Natural killer cell (primary cell): ENCODE data around the gene HTR4. TPM values are rescaled to one million over a fixed set of nuclear protein-coding genes. Genes with fewer than 3 reads are reported as not detected.

Source experiments
- ATAC-seq, 3 donors: fragments of 150-1000 bp in 2 of 3; fragments of 200-7000 bp in 1 of 3; cut with Tn5 transposase; 1 replicate in 1 of 3; 2 replicates in 2 of 3; pipeline ENCODE4 v1.10.0; 2021; ENCODE audit warnings: mild to moderate bottlenecking in 2 of 3, moderate library complexity in 2 of 3
- DNase-seq, 2 donors: peaks; one replicate each; pipeline versions ENCODE4 v3.0.0 to v3.0.0-alpha.2; 2013 to 2021; ENCODE audit warnings: mixed read lengths in 1 of 2
- H3K27ac ChIP-seq: one replicate; pipeline ENCODE4 v1.5.1; 2013; ENCODE audit warnings: mild to moderate bottlenecking, low read length
- H3K27me3 ChIP-seq: one replicate; pipeline ENCODE4 v1.6.1; 2013; ENCODE audit warnings: low read length; ENCODE audit not compliant: control insufficient read depth, insufficient read depth
- H3K36me3 ChIP-seq: one replicate; pipeline ENCODE4 v1.6.1; 2013; ENCODE audit warnings: low read length; ENCODE audit not compliant: control insufficient read depth, insufficient read depth
- H3K4me1 ChIP-seq: one replicate; pipeline ENCODE4 v1.6.1; 2013; ENCODE audit warnings: low read length; ENCODE audit not compliant: control insufficient read depth, insufficient read depth
- H3K4me3 ChIP-seq: one replicate; pipeline ENCODE4 v1.5.1; 2013; ENCODE audit warnings: low read length
- H3K9me3 ChIP-seq: one replicate; pipeline ENCODE4 v1.6.1; 2013; ENCODE audit warnings: low read length; ENCODE audit not compliant: control insufficient read depth, insufficient read depth
- H3K27ac Mint-ChIP-seq, 2 donors: one replicate each; pipeline ENCODE4 v1.8.0; 2022; ENCODE audit warnings: mild to moderate bottlenecking in 2 of 2, mixed read lengths in 2 of 2, moderate library complexity in 1 of 2
- H3K27me3 Mint-ChIP-seq, 2 donors: one replicate each; pipeline ENCODE4 v1.8.0; 2022; ENCODE audit warnings: low read depth in 2 of 2, mixed read lengths in 2 of 2
- H3K36me3 Mint-ChIP-seq: one replicate; pipeline ENCODE4 v1.8.0; 2022; ENCODE audit warnings: mixed read lengths
- H3K4me1 Mint-ChIP-seq, 2 donors: one replicate each; pipeline ENCODE4 v1.8.0; 2022; ENCODE audit warnings: mixed read lengths in 2 of 2
- H3K4me3 Mint-ChIP-seq: one replicate; pipeline ENCODE4 v1.8.0; 2022; ENCODE audit warnings: mild to moderate bottlenecking, moderate library complexity, mixed read lengths
- H3K9me3 Mint-ChIP-seq, 2 donors: one replicate each; pipeline ENCODE4 v1.8.0; 2022; ENCODE audit warnings: mixed read lengths in 2 of 2
- WGBS: methylation state at CpG from one replicate; pipeline ENCODE4 v1.1.7; 2013; ENCODE audit warnings: missing lambda C conversion rate; ENCODE audit not compliant: insufficient coverage; 5-methylcytosine and 5-hydroxymethylcytosine counted together
- intact Hi-C: fragments of 100-400 bp; cut with micrococcal nuclease; formaldehyde crosslinking; loops from one replicate; pipeline ENCODE4 v1.14.2; 2022
- total RNA-seq, 4 donors: library from RNA; stranded (reverse); fragments of 120-200 nt in 1 of 4; gene quantifications; one replicate each; pipeline versions ENCODE4 v1.2.3 to v1.2.4, GENCODE V29; 2013 to 2022
- TF ChIP-seq, protein P1 (sequence below): fragments of 200-600 bp; IDR thresholded peaks from one replicate; pipeline ENCODE4 v1.8.0; 2022; ENCODE audit warnings: antibody characterized with exemption

The HTR4 gene
- total RNA-seq, 3 donors from 2014 or later (not counting 1 experiment from before 2014, with no cell fraction given): not detected

DNA sequence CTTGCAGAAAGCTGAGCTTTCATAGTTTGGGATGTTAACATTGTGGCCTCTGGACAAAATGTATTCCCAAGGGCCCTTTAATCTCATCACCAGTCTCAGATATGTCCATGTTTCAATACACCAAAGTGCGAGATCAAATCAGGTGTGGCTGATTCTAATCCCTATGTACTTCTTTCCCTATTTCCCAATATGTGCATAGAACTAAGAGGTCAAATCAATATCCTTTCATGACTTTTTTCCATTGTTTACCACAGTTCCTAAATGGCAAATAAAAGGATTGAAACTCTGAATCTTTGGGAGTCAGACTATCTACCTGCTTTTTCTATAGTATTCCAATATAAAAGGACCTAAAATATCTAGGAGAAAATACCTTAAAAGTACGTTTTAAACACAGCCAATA is 165.6 kb downstream of the HTR4 start:
- no peaks in the 10 kb centered on the region for H3K9me3 Mint-ChIP-seq
- no peaks in the 10 kb centered on the region for H3K4me1 Mint-ChIP-seq
- WGBS: 89% methylated on average over 1 of the region's 2 CpGs
- no peaks in the 10 kb centered on the region for H3K36me3 ChIP-seq
- TF ChIP-seq, protein P1, sequence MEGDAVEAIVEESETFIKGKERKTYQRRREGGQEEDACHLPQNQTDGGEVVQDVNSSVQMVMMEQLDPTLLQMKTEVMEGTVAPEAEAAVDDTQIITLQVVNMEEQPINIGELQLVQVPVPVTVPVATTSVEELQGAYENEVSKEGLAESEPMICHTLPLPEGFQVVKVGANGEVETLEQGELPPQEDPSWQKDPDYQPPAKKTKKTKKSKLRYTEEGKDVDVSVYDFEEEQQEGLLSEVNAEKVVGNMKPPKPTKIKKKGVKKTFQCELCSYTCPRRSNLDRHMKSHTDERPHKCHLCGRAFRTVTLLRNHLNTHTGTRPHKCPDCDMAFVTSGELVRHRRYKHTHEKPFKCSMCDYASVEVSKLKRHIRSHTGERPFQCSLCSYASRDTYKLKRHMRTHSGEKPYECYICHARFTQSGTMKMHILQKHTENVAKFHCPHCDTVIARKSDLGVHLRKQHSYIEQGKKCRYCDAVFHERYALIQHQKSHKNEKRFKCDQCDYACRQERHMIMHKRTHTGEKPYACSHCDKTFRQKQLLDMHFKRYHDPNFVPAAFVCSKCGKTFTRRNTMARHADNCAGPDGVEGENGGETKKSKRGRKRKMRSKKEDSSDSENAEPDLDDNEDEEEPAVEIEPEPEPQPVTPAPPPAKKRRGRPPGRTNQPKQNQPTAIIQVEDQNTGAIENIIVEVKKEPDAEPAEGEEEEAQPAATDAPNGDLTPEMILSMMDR: no peak
- H3K27me3 ChIP-seq: no peaks in the 10 kb centered on the region
- H3K27ac ChIP-seq: no peak overlapping the region
- no peak overlapping the region for H3K4me3 ChIP-seq
- H3K36me3 Mint-ChIP-seq: no peaks in the 10 kb centered on the region
- no peak for DNase-seq
- intact Hi-C loops: no loop called here
- H3K27me3 Mint-ChIP-seq: peaks cover 31 to 64% of the 10 kb centered on the region in 2 donors
- no peak overlapping the region for H3K27ac Mint-ChIP-seq
- no peak overlapping the region for H3K4me3 Mint-ChIP-seq
- ATAC-seq: no peak
- H3K4me1 ChIP-seq: no peaks in the 10 kb centered on the region
- no peaks in the 10 kb centered on the region for H3K9me3 ChIP-seq

DNA sequence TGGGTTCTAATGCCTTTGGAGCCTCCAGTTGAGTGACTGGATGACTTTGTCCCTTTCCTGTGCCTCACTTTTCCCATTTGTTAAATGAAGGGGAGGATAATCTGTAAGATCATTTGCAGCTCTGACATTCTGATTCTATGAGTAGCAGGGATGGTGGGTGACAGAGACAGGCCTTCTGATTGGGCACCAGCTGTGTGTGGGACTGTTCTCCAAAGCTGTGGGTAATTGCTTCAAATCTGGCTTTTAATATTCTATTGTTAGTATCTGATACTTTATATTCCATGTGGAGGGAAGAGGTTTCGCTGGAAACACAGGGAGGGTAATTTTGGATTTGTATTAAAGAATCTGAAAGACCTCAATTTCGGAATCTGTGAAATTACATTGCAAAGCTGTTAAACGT is 167.9 kb downstream of the HTR4 start:
- Histone ChIP-seq H3K4me1 (peaks cover 6% of the 10 kb centered on the region), H3K36me3 (no peaks in the 10 kb centered on the region), H3K27me3 (no peaks in the 10 kb centered on the region), H3K9me3 (no peaks in the 10 kb centered on the region), H3K27ac (no peak overlapping the region), H3K4me3 (no peak overlapping the region)
- WGBS: 70% methylated on average over 3 of the region's 3 CpGs
- no peaks in the 10 kb centered on the region for H3K36me3 Mint-ChIP-seq
- no peaks in the 10 kb centered on the region for H3K9me3 Mint-ChIP-seq
- no peak overlapping the region for H3K27ac Mint-ChIP-seq
- H3K4me3 Mint-ChIP-seq: no peak overlapping the region
- TF ChIP-seq, protein P1: no peak
- intact Hi-C loops: no loop called here
- peaks cover 9% of the 10 kb centered on the region in 2 donors for H3K4me1 Mint-ChIP-seq
- peaks cover 41 to 83% of the 10 kb centered on the region in 2 donors for H3K27me3 Mint-ChIP-seq
- DNase-seq (no peak), ATAC-seq (no peak)

DNA sequence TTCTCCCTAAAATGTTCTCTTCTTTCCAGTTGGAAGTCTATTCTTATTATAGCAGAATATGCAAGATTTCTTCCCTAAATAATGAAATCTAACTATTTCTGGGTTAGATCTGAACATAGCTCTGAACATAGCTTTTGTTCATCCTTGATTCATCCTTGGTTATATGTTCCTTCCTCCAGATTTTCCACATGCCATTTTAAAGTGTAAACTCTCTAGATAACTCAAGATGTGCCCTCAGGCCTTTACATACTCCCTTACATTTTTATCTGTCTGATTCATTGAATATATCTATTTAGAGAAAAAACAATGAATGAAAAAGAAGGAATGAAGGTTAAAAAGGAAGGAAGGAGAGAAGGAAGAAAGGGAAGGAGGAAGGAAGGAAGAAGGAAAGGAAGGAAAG is 169.7 kb downstream of the HTR4 start:
- Mint-ChIP-seq H3K9me3 (no peaks in the 10 kb centered on the region), H3K4me3 (no peak overlapping the region), H3K27ac (no peak overlapping the region), H3K27me3 (peaks cover 34 to 73% of the 10 kb centered on the region in 2 donors), H3K4me1 (peaks cover 9% of the 10 kb centered on the region in 2 donors), H3K36me3 (no peaks in the 10 kb centered on the region)
- Histone ChIP-seq H3K27me3 (no peaks in the 10 kb centered on the region), H3K27ac (no peak overlapping the region), H3K4me1 (peaks cover 6% of the 10 kb centered on the region), H3K4me3 (no peak overlapping the region), H3K9me3 (no peaks in the 10 kb centered on the region), H3K36me3 (no peaks in the 10 kb centered on the region)
- intact Hi-C loops: no loop called here
- TF ChIP-seq, protein P1: no peak
- ATAC-seq: no peak
- DNase-seq: no peak

DNA sequence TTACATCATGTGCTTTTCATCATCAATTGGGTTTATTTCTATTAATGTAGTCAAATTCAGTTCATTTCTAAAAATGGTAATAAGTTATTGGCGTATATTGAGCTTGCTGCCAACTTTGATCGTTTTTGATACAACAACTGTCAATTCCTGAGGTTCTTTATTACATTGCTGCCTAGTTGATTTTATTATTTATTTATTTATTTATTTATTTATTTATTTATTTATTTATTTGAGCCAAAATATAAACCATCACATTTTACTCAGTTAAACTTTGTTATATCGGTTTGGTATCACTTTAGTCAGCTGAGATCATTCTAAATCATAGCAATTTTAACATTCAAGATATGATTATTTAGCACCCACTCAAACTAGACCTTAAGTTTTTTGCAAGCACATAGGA is 170.6 kb downstream of the HTR4 start:
- ATAC-seq (no peak), DNase-seq (no peak)
- Histone ChIP-seq H3K4me1 (peaks cover 6% of the 10 kb centered on the region), H3K4me3 (no peak overlapping the region), H3K27me3 (no peaks in the 10 kb centered on the region), H3K27ac (no peak overlapping the region), H3K36me3 (no peaks in the 10 kb centered on the region), H3K9me3 (no peaks in the 10 kb centered on the region)
- peaks cover 9% of the 10 kb centered on the region in 2 donors for H3K4me1 Mint-ChIP-seq
- H3K4me3 Mint-ChIP-seq: no peak overlapping the region
- intact Hi-C loops: no loop called here
- no peaks in the 10 kb centered on the region for H3K36me3 Mint-ChIP-seq
- peaks cover 32 to 65% of the 10 kb centered on the region in 2 donors for H3K27me3 Mint-ChIP-seq
- no CpG with 5 or more reads among the region's 3 CpGs for WGBS
- H3K27ac Mint-ChIP-seq: no peak overlapping the region
- no peaks in the 10 kb centered on the region for H3K9me3 Mint-ChIP-seq
- TF ChIP-seq, protein P1: no peak
